ENCODE data around the gene PIM1. TPM values are rescaled to one million over a fixed set of nuclear protein-coding genes. Genes with fewer than 3 reads are reported as not detected.

PIM1 gene
- total RNA-seq, 1 experiment from 2014 or later: 8.9 TPM

GRCh38 chr6:37131960-37132253 lies 38.0 kb upstream of the PIM1 start:
- no peak overlapping the region for H3K27ac ChIP-seq (ENCODE audit: low read depth, low read length, poor library complexity, severe bottlenecking)
- POLR2A ChIA-PET (ENCODE audit: low non-redundant PET): no interaction called here
- CTCF ChIA-PET: no interaction called here
- no TSS peak for BruUV-seq (replicated peaks)
- no peaks in the 10 kb centered on the region for H3K27me3 ChIP-seq (replicated peaks; ENCODE audit: insufficient read depth, low read depth, low read length, poor library complexity)
- H3K9me3 ChIP-seq (ENCODE audit: low read depth, low read length, poor library complexity, severe bottlenecking): no peaks in the 10 kb centered on the region
- intact Hi-C loops (cut with micrococcal nuclease; ENCODE audit: unreplicated experiment): no loop called here
- H3K36me3 ChIP-seq (ENCODE audit: insufficient read depth, low read length, poor library complexity, severe bottlenecking): no peaks in the 10 kb centered on the region
- DNase-seq (ENCODE audit: low spot score): no peak
- H3K4me1 ChIP-seq (ENCODE audit: insufficient read depth, low read length, poor library complexity, severe bottlenecking): peaks cover 13% of the 10 kb centered on the region
- TF ChIP-seq, protein P1, sequence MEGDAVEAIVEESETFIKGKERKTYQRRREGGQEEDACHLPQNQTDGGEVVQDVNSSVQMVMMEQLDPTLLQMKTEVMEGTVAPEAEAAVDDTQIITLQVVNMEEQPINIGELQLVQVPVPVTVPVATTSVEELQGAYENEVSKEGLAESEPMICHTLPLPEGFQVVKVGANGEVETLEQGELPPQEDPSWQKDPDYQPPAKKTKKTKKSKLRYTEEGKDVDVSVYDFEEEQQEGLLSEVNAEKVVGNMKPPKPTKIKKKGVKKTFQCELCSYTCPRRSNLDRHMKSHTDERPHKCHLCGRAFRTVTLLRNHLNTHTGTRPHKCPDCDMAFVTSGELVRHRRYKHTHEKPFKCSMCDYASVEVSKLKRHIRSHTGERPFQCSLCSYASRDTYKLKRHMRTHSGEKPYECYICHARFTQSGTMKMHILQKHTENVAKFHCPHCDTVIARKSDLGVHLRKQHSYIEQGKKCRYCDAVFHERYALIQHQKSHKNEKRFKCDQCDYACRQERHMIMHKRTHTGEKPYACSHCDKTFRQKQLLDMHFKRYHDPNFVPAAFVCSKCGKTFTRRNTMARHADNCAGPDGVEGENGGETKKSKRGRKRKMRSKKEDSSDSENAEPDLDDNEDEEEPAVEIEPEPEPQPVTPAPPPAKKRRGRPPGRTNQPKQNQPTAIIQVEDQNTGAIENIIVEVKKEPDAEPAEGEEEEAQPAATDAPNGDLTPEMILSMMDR (conservative IDR thresholded peaks at IDR 0.05; ENCODE audit: low read depth, low read length): no peak
- no peak for TF ChIP-seq EZH2 (IDR thresholded peaks at IDR 0.05; ENCODE audit: borderline replicate concordance, low read depth, low read length, poor library complexity, severe bottlenecking)
- H3K4me3 ChIP-seq (ENCODE audit: low read depth, low read length, poor library complexity, severe bottlenecking): no peak overlapping the region

DNA sequence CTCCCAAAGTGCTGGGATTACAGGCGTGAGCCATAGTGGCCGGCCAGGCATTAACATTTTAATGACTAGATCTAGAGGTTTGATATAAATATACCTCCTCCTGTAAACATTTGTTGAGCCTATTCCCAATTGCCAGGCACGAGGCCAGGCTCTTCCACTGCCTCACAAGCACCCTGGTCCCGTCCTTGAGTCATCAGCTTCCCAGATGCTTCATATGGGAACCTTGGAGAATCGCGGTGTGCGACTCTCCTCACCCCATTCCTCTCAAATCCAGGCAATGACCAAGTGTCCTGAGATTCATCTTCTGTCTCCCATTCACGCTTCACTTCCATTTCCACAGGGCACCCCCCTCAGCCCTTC lies 35.9 kb upstream of the PIM1 start:
- peaks cover 25% of the 10 kb centered on the region for H3K4me1 ChIP-seq (ENCODE audit: insufficient read depth, low read length, poor library complexity, severe bottlenecking)
- POLR2A ChIA-PET (ENCODE audit: low non-redundant PET): no interaction called here
- BruUV-seq (replicated peaks): no TSS peak

GRCh38 chr6:37134396-37135191 lies 35.4 kb upstream of the PIM1 start:
- Histone ChIP-seq H3K27ac (ENCODE audit: low read depth, low read length, poor library complexity, severe bottlenecking) (no peak overlapping the region), H3K9me3 (ENCODE audit: low read depth, low read length, poor library complexity, severe bottlenecking) (no peaks in the 10 kb centered on the region), H3K4me1 (ENCODE audit: insufficient read depth, low read length, poor library complexity, severe bottlenecking) (peaks cover 25% of the 10 kb centered on the region), H3K27me3 (replicated peaks; ENCODE audit: insufficient read depth, low read depth, low read length, poor library complexity) (no peaks in the 10 kb centered on the region), H3K4me3 (ENCODE audit: low read depth, low read length, poor library complexity, severe bottlenecking) (no peak overlapping the region), H3K36me3 (ENCODE audit: insufficient read depth, low read length, poor library complexity, severe bottlenecking) (no peaks in the 10 kb centered on the region)
- TF ChIP-seq, protein P1 (conservative IDR thresholded peaks at IDR 0.05; ENCODE audit: low read depth, low read length): no peak
- TF ChIP-seq EZH2 (IDR thresholded peaks at IDR 0.05; ENCODE audit: borderline replicate concordance, low read depth, low read length, poor library complexity, severe bottlenecking): no peak
- CTCF ChIA-PET: no interaction called here
- intact Hi-C loops (cut with micrococcal nuclease; ENCODE audit: unreplicated experiment): no loop called here
- no TSS peak for BruUV-seq (replicated peaks)
- POLR2A ChIA-PET (ENCODE audit: low non-redundant PET): no interaction called here
- no peak for DNase-seq (ENCODE audit: low spot score)

More for the DNA sequence above, 35.9 kb upstream of the PIM1 start:
- Histone ChIP-seq H3K27ac (ENCODE audit: low read depth, low read length, poor library complexity, severe bottlenecking) (no peak overlapping the region), H3K9me3 (ENCODE audit: low read depth, low read length, poor library complexity, severe bottlenecking) (no peaks in the 10 kb centered on the region), H3K4me3 (ENCODE audit: low read depth, low read length, poor library complexity, severe bottlenecking) (no peak overlapping the region), H3K36me3 (ENCODE audit: insufficient read depth, low read length, poor library complexity, severe bottlenecking) (no peaks in the 10 kb centered on the region), H3K27me3 (replicated peaks; ENCODE audit: insufficient read depth, low read depth, low read length, poor library complexity) (no peaks in the 10 kb centered on the region)
- no peak for TF ChIP-seq EZH2 (IDR thresholded peaks at IDR 0.05; ENCODE audit: borderline replicate concordance, low read depth, low read length, poor library complexity, severe bottlenecking)
- TF ChIP-seq, protein P1 (conservative IDR thresholded peaks at IDR 0.05; ENCODE audit: low read depth, low read length): no peak
- intact Hi-C loops (cut with micrococcal nuclease; ENCODE audit: unreplicated experiment): no loop called here
- no peak for DNase-seq (ENCODE audit: low spot score)
- CTCF ChIA-PET: no interaction called here

Data from A673 (cell line).